ENCODE data around the gene VSIG10.
"Not testable (repeated sequence)": the region's sequence is repeated elsewhere in the genome, so short reads cannot be mapped to it uniquely, and the experiment has no call there.

The VSIG10 gene

GRCh38 chr12:118044577-118044976 is 59.2 kb downstream of the VSIG10 start:
- DNase-seq = no peak
- intact Hi-C loops (cut with DNase I) = no loop called here

DNA sequence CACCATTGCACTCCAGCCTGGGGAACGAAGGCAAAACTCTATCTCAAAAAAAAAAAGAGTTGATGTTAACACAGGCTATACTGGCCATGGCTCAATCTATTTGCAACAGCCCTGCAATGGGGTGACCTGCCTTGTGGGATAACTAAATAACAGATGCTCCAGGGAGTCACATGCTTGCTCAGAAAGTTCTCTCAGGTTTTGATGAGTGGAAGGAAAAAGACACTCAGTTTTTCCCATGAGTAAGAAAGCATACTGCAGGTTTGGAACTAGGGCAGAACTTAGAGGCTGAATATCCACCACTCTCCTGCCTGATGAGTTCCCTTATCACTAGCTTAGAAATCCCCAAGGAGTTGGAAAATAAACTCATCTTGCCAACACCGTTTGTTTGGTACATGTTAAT is 59.7 kb downstream of the VSIG10 start:
- no peak for DNase-seq
- intact Hi-C loops (cut with DNase I) = no loop called here

DNA sequence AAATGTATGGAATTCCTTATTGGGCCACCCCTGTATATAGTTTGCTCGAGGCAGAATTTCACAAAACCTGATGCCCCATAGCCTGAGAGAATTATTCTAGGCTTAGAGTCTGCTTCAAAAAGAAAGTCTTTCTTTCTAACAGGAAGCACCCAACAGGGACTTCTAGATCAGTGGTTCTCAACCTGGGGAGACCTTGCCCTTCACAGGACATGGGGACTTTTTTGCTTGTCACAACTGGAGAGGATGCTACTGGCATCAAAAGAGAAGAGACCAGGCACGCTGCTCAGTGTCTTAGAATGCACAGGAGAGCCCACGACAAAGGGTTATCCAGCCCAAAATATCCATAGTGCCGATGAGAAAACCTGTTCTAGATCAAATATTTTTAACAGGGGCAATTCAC is 61.7 kb downstream of the VSIG10 start:
- DNase-seq = no peak
- intact Hi-C loops (cut with DNase I) = no loop called here

GRCh38 chr12:118038137-118038536 is 65.7 kb downstream of the VSIG10 start:
- intact Hi-C loops (cut with DNase I) = loop anchor here (10.0 kb wide), 1 partner anchor 163 kb away; no protein-coding TSS in a partner anchor
- DNase-seq = no peak

GRCh38 chr12:118036672-118037411 is 67.0 kb downstream of the VSIG10 start:
- peak in 1 of 42 donors; percentile 7 for DNase-seq
- intact Hi-C loops (cut with DNase I) = loop anchor here (10.0 kb wide), 1 partner anchor 162 kb away; no protein-coding TSS in a partner anchor

GRCh38 chr12:118035190-118036041 is 68.4 kb downstream of the VSIG10 start:
- intact Hi-C loops (cut with DNase I) = loop anchor here (10.0 kb wide), 1 partner anchor 161 kb away; no protein-coding TSS in a partner anchor
- DNase-seq = peak in 6 of 42 donors; percentile 8 to 63 (median 20)

- peak in 21 of 42 donors; percentile 19 to 73 (median 42) for DNase-seq
- intact Hi-C loops (cut with DNase I) = loop anchor here (10.0 kb wide), 1 partner anchor 160 kb away; no protein-coding TSS in a partner anchor
Observed at GRCh38 chr12:118034429-118035189, 69.2 kb downstream of the VSIG10 start.

DNA sequence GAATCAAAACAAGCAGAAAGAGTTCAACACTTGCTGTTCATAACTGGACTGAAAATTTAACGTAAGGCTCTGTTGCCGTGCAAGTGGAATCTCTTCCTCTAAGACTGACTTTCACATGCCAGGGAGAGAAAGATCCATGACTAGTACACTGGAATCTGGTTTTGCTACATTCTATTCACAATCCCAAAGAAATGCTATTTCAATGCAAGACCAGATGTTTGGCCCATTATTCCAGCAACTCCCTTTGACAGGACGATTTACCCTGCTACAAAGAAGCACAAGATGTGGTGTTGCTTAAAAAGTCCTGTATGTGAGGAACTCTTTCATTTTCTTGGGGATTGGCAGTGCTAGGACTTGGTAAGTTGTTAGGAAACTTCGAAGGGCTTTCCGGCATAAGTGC is 69.9 kb downstream of the VSIG10 start:
- DNase-seq = no peak
- intact Hi-C loops (cut with DNase I) = loop anchor here (10.0 kb wide), 1 partner anchor 159 kb away; no protein-coding TSS in a partner anchor

- intact Hi-C loops (cut with DNase I) = loop anchor here (10.0 kb wide), 1 partner anchor 159 kb away; no protein-coding TSS in a partner anchor
- DNase-seq = no peak
Observed at GRCh38 chr12:118033323-118033722, 70.5 kb downstream of the VSIG10 start.

- intact Hi-C loops (cut with DNase I) = loop anchor here (10.0 kb wide), 1 partner anchor 157 kb away; no protein-coding TSS in a partner anchor
- DNase-seq = no peak
Observed at GRCh38 chr12:118032188-118032587, 71.6 kb downstream of the VSIG10 start.

DNA sequence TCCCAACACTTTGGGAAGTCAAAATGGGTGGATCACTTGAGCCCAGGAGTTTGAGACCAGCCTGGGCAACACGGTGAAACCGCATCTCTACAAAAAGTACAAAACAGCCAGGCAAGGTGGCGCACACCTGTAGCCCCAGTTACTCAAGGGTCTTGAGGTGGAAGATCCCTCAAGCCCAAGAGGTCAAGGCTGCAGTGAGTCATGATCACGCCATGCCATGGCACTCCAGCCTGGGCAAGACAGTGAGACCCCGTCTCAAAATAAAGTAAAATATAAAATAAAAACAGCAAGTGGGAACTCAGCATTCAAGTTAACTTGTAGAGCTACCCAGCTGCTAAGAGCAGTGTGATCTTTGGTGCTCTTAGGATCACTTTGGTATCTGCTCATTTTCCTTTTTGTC is 74.6 kb downstream of the VSIG10 start:
- no peak for DNase-seq
- intact Hi-C loops (cut with DNase I) = no loop called here

DNA sequence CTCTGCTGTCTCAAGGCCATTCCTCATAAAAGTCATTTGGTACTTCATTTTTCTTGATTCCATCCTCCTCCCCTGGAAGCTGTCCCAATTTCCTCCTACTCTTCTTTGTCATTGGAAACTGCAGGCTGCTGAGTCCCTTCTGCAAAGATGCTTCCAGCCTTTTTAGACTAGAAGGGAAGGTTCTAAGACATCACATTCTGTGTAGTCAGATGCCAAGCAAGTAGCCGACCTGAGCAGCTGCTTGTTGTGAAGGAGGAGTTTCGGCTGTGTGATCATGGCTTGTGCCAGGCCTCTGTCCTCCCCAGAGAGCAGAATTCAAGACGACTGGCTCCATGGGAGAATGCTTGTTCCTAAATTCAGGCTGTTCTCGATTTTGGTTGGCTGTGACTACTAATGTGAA is 78.6 kb downstream of the VSIG10 start:
- DNase-seq = peak in 15 of 42 donors; percentile 8 to 68 (median 26)
- intact Hi-C loops (cut with DNase I) = no loop called here

DNA sequence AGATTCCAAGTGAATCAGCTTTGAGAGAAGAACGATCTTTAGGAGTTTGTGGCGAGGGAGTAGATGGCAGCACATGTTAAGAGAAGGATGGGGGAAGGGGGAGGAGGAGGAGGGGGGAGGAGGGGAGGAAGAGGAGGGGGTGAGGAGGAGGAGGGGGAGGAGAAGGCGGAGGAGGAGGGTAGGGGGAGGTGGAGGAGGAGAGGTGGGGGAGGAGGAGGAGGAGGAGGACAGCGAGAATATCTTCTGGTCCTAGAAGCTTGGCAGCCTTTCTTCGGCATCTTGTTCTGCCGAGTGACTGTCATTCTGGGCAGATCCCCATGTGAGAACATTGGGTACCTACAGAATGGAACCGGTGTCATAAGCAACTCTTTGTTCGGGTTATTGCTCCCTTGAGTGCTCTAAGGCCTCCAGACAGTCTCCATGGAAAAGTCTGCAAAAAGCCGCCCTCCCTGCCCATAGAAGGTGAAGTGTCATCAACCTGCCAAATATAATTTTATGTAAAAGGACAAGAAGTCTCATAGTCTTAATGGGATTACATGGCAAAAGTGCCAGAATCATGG is 80.4 kb downstream of the VSIG10 start:
- intact Hi-C loops (cut with DNase I) = no loop called here
- peak in 1 of 42 donors; percentile 13 for DNase-seq

DNA sequence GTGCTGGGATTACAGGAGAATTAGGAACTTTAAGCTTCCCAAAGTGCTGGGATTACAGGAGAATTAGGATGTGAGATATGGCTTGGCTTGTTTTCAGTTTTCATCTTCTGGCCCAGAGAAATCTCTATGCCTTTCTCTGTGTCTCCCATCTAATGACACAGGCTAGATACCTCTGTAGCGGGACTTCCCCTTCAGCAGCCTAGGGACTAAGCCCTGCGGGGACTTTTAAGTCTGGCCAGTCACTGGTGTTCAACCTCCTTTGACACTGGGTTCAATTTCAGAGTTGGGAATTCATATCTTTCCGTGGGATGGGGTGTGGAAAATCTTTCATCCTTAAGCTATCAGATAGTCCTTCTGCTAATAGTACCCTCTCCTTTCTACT is 81.1 kb downstream of the VSIG10 start:
- intact Hi-C loops (cut with DNase I) = no loop called here
- DNase-seq = no peak

DNA sequence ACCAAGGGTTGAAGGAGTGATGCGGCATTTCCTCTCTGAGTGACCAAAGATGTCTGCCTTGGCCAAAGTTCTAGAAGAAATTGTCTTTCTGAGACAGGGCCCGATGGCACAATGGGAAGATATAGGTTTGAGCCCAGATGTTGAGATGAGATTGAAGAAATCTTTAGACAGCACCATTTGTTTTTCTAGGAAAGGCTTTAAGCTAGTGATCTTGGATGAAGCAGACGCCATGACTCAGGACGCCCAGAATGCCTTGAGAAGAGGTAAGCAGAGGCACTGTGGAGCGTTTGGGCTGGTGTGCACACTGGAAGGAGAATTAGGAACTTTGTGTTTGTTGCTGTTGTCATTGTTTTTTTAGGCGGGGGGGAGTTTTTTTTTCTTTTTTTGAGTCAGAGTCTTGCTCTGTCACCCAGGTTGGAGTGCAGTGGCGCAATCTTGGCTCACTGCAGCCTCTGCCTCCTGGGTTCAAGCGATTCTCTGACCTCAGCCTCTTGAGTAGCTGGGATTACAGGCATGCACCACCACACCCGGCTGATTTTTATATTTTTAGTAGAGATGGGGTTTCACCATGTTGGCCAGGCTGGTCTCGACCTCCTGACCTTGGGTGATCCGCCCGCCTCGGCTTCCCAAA is 81.6 kb downstream of the VSIG10 start:
- intact Hi-C loops (cut with DNase I); DNase-seq: not testable (repeated sequence)

- DNase-seq = no peak
- intact Hi-C loops (cut with DNase I) = no loop called here
Observed at GRCh38 chr12:118020036-118020435, 83.8 kb downstream of the VSIG10 start.

DNA sequence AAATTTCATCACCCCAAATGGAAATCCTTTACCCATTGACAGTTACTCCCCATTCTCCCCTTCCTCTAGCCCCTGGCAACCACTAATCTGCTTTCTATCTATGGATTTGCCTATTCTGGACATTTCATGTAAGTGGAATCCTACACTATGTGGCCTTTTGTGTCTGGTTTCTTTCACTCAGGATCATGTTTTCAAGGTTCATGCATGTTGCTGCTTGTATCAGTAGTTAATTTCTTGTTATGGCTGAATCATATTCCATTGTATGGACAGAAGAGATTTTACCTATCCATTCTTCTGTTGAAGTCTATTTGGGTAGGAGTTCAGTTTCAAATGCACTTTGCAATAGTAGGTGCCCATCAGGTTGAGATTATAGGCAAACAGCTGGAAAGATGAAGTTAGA is 85.9 kb downstream of the VSIG10 start:
- no peak for DNase-seq
- intact Hi-C loops (cut with DNase I) = no loop called here

Data from head of caudate nucleus (tissue), 42 donors.